Lung (tissue), 12 donors: ENCODE measurements around the gene DLG2. TPM values are rescaled to one million over a fixed set of nuclear protein-coding genes. Genes with fewer than 3 reads are reported as not detected.

Source experiments
- ATAC-seq: fragments of 200-7000 bp; cut with Tn5 transposase; one replicate; pipeline ENCODE4 v1.9.1; 2020; ENCODE audit warnings: moderate number of reproducible peaks; ENCODE audit not compliant: insufficient read depth, low FRiP score
- DNase-seq, 3 donors: peaks; one replicate each; pipeline ENCODE4 v3.0.0-alpha.2; 2013 to 2017
- H3K27ac ChIP-seq, 2 donors: one replicate each; pipeline ENCODE4 v1.5.1; 2013; ENCODE audit warnings: mild to moderate bottlenecking in 2 of 2, moderate library complexity in 2 of 2, control low read depth in 1 of 2, inconsistent platforms in 1 of 2, low read depth in 1 of 2, low read length in 1 of 2
- H3K27me3 ChIP-seq, 3 donors: one replicate each; pipeline ENCODE4 v1.5.1; 2013; ENCODE audit warnings: low read length in 2 of 3; ENCODE audit not compliant: control insufficient read depth in 3 of 3, insufficient read depth in 3 of 3
- H3K36me3 ChIP-seq, 4 donors: one replicate each; pipeline ENCODE4 v1.5.1; 2013; ENCODE audit warnings: low read length in 4 of 4, mild to moderate bottlenecking in 1 of 4, moderate library complexity in 1 of 4; ENCODE audit not compliant: control insufficient read depth in 4 of 4, insufficient read depth in 4 of 4
- H3K4me1 ChIP-seq, 5 donors: one replicate each; pipeline ENCODE4 v1.5.1; 2013; ENCODE audit warnings: low read length in 5 of 5, mild to moderate bottlenecking in 2 of 5, moderate library complexity in 1 of 5; ENCODE audit not compliant: control insufficient read depth in 5 of 5, insufficient read depth in 5 of 5
- H3K4me3 ChIP-seq: one replicate; pipeline ENCODE4 v1.5.1; 2013; ENCODE audit warnings: mild to moderate bottlenecking, control low read depth, moderate library complexity
- H3K9ac ChIP-seq, 2 donors: one replicate each; pipeline ENCODE4 v1.5.1; 2013; ENCODE audit warnings: low read length in 2 of 2, control low read depth in 1 of 2; ENCODE audit not compliant: insufficient read depth in 1 of 2
- H3K9me3 ChIP-seq, 4 donors: one replicate each; pipeline ENCODE4 v1.5.1; 2013; ENCODE audit warnings: low read length in 3 of 4, mild to moderate bottlenecking in 1 of 4, moderate library complexity in 1 of 4; ENCODE audit not compliant: control insufficient read depth in 4 of 4, insufficient read depth in 3 of 4
- WGBS, 2 donors: extraction: QIAGEN DNeasy Blood & Tissue Kit; methylation state at CpG; one replicate each; pipeline ENCODE4 v1.1.7; 2013; 5-methylcytosine and 5-hydroxymethylcytosine counted together
- polyA plus RNA-seq, 2 donors: library from polyadenylated mRNA; stranded (reverse); fragments of 200-250 nt; gene quantifications; one replicate each; pipeline ENCODE4 v1.2.1, GENCODE V29; 2013
- total RNA-seq, 2 donors: library from RNA; depleted of rRNA in 1 of 2; stranded (reverse); fragments of >200 nt in 1 of 2; gene quantifications; one replicate each; pipeline ENCODE4 v1.2.1, GENCODE V29; 2014 to 2021
- TF ChIP-seq, protein P1 (sequence below): IDR thresholded peaks from 2 replicates; pipeline ENCODE4 v1.5.1; 2012; ENCODE audit warnings: mild to moderate bottlenecking; ENCODE audit errors: control extremely low read depth, extremely low read depth
- donor health status: control.
- donor health status: control.
- donor health status: Bipolar disorder and iron deficiency.
- donor health status: healthy.
- donor health status: DM: yes; HTN: yes; CAD: no.

DLG2 gene
- total and polyA plus RNA-seq, 4 donors: 0.32 to 24.1 (median 5.4) TPM

DNA sequence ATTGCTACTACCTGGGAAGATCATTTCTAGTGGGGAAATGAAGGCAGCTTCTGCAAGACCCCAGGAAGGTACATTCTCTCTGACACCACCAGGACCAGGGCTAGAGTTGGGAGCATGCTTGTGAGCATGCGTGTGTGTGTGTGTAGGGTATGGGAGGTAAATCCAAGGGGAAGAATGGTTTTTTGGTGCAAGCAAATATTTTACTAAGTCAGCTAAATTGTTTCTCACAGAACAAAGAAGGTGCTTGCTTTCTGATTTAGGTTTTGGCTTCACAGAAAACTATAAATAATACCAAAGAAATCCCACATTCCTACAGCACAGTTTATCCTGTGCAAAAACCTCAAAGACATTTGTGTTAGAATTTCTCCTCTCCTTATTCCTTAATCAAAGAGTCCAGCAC lies 1996.9 kb downstream of the DLG2 start:
- no peak overlapping the region for H3K9ac ChIP-seq
- H3K27ac ChIP-seq: no peak overlapping the region
- H3K4me3 ChIP-seq: no peak overlapping the region
- H3K27me3 ChIP-seq: no peaks in the 10 kb centered on the region
- DNase-seq (no peak), ATAC-seq (no peak)
- H3K36me3 ChIP-seq: no peaks in the 10 kb centered on the region
- TF ChIP-seq, protein P1, sequence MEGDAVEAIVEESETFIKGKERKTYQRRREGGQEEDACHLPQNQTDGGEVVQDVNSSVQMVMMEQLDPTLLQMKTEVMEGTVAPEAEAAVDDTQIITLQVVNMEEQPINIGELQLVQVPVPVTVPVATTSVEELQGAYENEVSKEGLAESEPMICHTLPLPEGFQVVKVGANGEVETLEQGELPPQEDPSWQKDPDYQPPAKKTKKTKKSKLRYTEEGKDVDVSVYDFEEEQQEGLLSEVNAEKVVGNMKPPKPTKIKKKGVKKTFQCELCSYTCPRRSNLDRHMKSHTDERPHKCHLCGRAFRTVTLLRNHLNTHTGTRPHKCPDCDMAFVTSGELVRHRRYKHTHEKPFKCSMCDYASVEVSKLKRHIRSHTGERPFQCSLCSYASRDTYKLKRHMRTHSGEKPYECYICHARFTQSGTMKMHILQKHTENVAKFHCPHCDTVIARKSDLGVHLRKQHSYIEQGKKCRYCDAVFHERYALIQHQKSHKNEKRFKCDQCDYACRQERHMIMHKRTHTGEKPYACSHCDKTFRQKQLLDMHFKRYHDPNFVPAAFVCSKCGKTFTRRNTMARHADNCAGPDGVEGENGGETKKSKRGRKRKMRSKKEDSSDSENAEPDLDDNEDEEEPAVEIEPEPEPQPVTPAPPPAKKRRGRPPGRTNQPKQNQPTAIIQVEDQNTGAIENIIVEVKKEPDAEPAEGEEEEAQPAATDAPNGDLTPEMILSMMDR: no peak
- peaks cover 0 to 8% (median 3%) of the 10 kb centered on the region in 5 donors for H3K4me1 ChIP-seq
- 91 to 96% methylated on average over 1 of the region's 1 CpG for WGBS, 2 donors
- no peaks in the 10 kb centered on the region for H3K9me3 ChIP-seq

DNA sequence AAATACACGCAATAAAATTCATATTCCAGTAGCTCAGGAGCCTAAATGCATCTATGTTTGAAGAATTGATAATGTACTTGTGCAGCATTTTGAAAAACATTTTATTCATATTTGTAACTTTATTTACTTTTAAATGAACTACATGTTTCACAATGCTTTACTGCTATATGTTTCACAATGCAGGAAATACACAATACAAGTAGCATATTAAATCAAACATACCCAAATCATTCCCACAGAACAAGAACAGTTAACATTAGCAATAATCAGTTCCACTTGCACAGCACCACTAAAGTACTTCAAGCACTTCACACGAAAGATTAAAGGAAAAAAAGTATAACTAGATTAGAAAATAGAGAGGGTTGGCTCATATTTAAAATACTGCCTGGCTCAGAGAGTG lies 1997.4 kb downstream of the DLG2 start:
- Histone ChIP-seq H3K36me3 (no peaks in the 10 kb centered on the region), H3K27ac (no peak overlapping the region), H3K9me3 (no peaks in the 10 kb centered on the region), H3K4me3 (no peak overlapping the region), H3K27me3 (no peaks in the 10 kb centered on the region), H3K4me1 (peaks cover 0 to 8% (median 3%) of the 10 kb centered on the region in 5 donors), H3K9ac (no peak overlapping the region)
- no peak for ATAC-seq
- TF ChIP-seq, protein P1: no peak
- DNase-seq: peak in 2 of 3 donors; percentile 17 to 43
- WGBS, 2 donors: 41 to 42% methylated on average over 2 of the region's 2 CpGs

DNA sequence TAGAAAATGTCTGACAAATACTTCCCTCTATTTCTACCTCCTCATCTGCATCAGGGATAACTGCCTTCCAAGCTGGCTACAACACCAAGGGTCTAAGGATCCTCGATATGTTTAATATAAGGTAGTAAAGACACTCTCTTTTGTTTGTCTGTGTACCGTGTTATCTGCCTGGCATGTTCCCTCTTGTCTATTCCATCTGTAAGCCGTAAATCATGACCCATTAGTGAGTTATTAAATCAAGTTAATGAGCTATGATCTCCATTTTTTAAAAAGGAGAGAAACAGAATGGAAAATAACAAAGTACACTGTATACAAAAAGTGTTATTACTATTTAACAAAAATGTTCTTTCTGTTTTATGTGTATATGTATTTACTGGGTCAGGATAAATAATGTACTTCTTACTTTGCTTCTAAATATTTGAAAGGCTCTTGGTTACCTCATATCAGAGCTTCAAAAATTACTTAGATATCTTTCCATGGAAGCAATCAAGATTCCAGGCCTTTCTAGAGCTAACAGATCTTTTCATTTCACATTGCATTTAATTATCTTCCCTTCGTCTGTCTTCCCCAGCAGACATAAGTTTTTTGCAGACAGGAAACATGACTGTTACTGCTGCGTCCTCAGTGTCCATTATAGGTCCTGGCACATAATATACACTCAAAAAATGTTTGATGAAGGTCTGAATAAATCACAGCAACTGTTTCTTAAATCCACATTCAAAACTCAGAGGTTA lies 1998.4 kb downstream of the DLG2 start:
- DNase-seq (no peak), ATAC-seq (no peak)
- no peak overlapping the region for H3K4me3 ChIP-seq
- H3K9ac ChIP-seq: no peak overlapping the region
- 66 to 68% methylated on average over 5 of the region's 5 CpGs for WGBS, 2 donors
- no peaks in the 10 kb centered on the region for H3K36me3 ChIP-seq
- no peak overlapping the region for H3K27ac ChIP-seq
- TF ChIP-seq, protein P1: no peak
- H3K4me1 ChIP-seq: peaks cover 0 to 8% (median 3%) of the 10 kb centered on the region in 5 donors
- no peaks in the 10 kb centered on the region for H3K27me3 ChIP-seq
- H3K9me3 ChIP-seq: no peaks in the 10 kb centered on the region
